Measurements from ENCODE around the gene TTC7B.
"Not testable (repeated sequence)": the region's sequence is repeated elsewhere in the genome, so short reads cannot be mapped to it uniquely, and the experiment has no call there.

TTC7B gene

GRCh38 chr14:90530523-90530922 is 285.7 kb downstream of the TTC7B start:
- Histone ChIP-seq H3K4me3 (ENCODE audit: low read length) (no peak overlapping the region), H3K4me1 (ENCODE audit: control insufficient read depth, insufficient read depth, low read length) (no peaks in the 10 kb centered on the region), H3K9me3 (ENCODE audit: control insufficient read depth, low read length) (no peaks in the 10 kb centered on the region), H3K9ac (ENCODE audit: low read length) (no peak overlapping the region), H3K36me3 (ENCODE audit: control insufficient read depth, insufficient read depth, low read length) (no peaks in the 10 kb centered on the region), H3K27me3 (ENCODE audit: control insufficient read depth, insufficient read depth, low read length) (no peaks in the 10 kb centered on the region)

GRCh38 chr14:90527978-90528377 is 288.3 kb downstream of the TTC7B start:
- Histone ChIP-seq H3K27me3 (ENCODE audit: control insufficient read depth, insufficient read depth, low read length) (no peaks in the 10 kb centered on the region), H3K36me3 (ENCODE audit: control insufficient read depth, insufficient read depth, low read length) (no peaks in the 10 kb centered on the region), H3K9ac (ENCODE audit: low read length) (no peak overlapping the region), H3K4me1 (ENCODE audit: control insufficient read depth, insufficient read depth, low read length) (peaks cover under 1% of the 10 kb centered on the region), H3K9me3 (ENCODE audit: control insufficient read depth, low read length) (no peaks in the 10 kb centered on the region), H3K4me3 (ENCODE audit: low read length) (no peak overlapping the region)

- not testable (repeated sequence) for H3K4me3 ChIP-seq (ENCODE audit: low read length); H3K4me1 ChIP-seq (ENCODE audit: control insufficient read depth, insufficient read depth, low read length); H3K9me3 ChIP-seq (ENCODE audit: control insufficient read depth, low read length); H3K27me3 ChIP-seq (ENCODE audit: control insufficient read depth, insufficient read depth, low read length); H3K36me3 ChIP-seq (ENCODE audit: control insufficient read depth, insufficient read depth, low read length); H3K9ac ChIP-seq (ENCODE audit: low read length)
Observed at GRCh38 chr14:90526536-90526935, 289.7 kb downstream of the TTC7B start.

DNA sequence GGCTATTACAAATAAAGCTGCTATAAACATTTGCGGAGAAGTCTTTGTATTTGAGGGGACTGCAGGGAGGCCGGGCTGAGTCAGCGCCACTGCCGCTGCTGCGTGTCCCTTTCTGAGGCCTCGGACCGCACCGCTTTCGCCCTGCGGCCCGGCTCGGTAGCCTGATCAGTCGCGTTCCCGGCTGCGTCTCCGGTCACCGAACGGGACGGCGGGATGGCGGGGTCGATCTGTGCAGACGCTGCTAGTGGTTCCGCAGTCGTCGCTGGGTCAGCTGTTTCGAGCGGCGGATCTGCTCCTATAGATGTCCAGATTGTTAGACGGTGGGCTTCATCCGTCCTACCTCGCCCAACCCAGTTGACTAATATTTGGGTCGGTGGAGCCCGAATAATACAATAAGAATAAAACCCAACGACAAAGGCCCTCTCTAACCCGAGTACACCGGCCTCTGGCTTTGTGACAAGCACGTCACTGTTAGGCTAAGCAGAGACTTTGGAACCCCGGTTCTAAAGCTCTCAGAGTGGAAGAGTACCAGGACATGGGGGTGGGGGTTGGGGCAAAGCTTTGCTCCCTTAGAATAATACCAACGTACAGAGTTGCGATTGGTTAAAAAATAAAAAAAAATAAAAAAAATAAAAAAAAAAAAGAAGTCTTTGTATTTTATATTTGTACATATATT is 290.7 kb downstream of the TTC7B start:
- not testable (repeated sequence) for H3K9ac ChIP-seq (ENCODE audit: low read length); H3K4me3 ChIP-seq (ENCODE audit: low read length); H3K9me3 ChIP-seq (ENCODE audit: control insufficient read depth, low read length); H3K4me1 ChIP-seq (ENCODE audit: control insufficient read depth, insufficient read depth, low read length); H3K36me3 ChIP-seq (ENCODE audit: control insufficient read depth, insufficient read depth, low read length); H3K27me3 ChIP-seq (ENCODE audit: control insufficient read depth, insufficient read depth, low read length)

GRCh38 chr14:90523961-90524875 is 292.0 kb downstream of the TTC7B start:
- Histone ChIP-seq H3K9me3 (ENCODE audit: control insufficient read depth, low read length) (no peaks in the 10 kb centered on the region), H3K27me3 (ENCODE audit: control insufficient read depth, insufficient read depth, low read length) (no peaks in the 10 kb centered on the region), H3K9ac (ENCODE audit: low read length) (no peak overlapping the region), H3K36me3 (ENCODE audit: control insufficient read depth, insufficient read depth, low read length) (no peaks in the 10 kb centered on the region), H3K4me3 (ENCODE audit: low read length) (no peak overlapping the region), H3K4me1 (ENCODE audit: control insufficient read depth, insufficient read depth, low read length) (peaks cover 5% of the 10 kb centered on the region)

DNA sequence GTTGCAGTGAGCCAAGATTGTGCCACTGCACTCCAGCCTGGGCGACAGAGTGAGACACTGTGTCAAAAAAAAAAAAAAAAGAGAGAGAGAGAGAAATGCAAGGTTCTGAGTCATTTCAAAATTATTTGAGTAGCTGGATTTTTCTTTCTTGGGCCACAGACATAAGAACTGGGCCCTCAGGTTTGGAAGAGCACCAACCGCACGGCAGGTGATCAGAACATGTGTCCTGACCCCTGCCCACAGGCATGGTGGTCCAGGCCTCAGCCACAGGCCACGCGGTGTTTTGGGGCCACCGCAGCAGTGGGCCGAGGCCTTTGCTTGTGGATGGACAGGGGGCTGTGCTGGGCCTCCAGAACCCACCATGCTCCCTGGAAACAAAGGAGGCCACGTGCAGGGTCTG is 292.7 kb downstream of the TTC7B start:
- peaks cover 12% of the 10 kb centered on the region for H3K4me1 ChIP-seq (ENCODE audit: control insufficient read depth, insufficient read depth, low read length)
- no peak overlapping the region for H3K4me3 ChIP-seq (ENCODE audit: low read length)
- H3K9ac ChIP-seq (ENCODE audit: low read length) = no peak overlapping the region
- no peaks in the 10 kb centered on the region for H3K9me3 ChIP-seq (ENCODE audit: control insufficient read depth, low read length)
- no peaks in the 10 kb centered on the region for H3K36me3 ChIP-seq (ENCODE audit: control insufficient read depth, insufficient read depth, low read length)
- H3K27me3 ChIP-seq (ENCODE audit: control insufficient read depth, insufficient read depth, low read length) = no peaks in the 10 kb centered on the region

DNA sequence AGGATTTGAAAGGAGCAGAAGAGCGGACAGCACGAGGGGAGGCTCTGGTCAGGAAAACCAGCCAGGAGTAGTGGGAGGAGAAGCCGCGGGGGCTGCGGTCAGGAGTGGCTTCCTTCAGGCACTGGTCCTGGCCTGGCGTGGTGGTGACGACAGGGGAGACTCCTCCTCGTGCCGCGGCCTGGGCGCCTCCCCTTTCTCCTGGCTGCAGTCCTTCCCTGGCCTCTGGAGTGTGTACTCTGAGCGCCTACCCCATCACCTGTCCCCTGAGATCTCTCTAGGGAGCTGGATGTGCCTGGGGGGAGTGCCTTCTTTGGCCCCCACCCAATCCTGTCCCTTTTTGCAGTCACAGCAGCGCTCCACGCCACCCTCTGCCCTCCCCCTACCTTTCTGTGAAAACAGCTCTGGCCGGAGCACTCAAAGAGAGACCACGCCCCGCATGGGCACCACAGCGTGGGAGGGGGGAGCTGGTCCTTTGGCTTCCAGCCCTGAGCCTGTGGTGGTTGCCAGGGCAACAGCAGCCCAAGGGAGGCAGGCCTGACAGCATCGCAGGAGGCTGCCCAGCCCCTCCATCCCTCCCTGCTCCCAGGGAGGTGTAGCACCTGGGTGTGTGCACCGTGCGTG is 293.5 kb downstream of the TTC7B start:
- H3K36me3 ChIP-seq (ENCODE audit: control insufficient read depth, insufficient read depth, low read length) = no peaks in the 10 kb centered on the region
- H3K9ac ChIP-seq (ENCODE audit: low read length) = peak overlapping the region; percentile 25
- H3K4me3 ChIP-seq (ENCODE audit: low read length) = no peak overlapping the region
- H3K9me3 ChIP-seq (ENCODE audit: control insufficient read depth, low read length) = no peaks in the 10 kb centered on the region
- no peaks in the 10 kb centered on the region for H3K27me3 ChIP-seq (ENCODE audit: control insufficient read depth, insufficient read depth, low read length)
- H3K4me1 ChIP-seq (ENCODE audit: control insufficient read depth, insufficient read depth, low read length) = peaks cover 21% of the 10 kb centered on the region

DNA sequence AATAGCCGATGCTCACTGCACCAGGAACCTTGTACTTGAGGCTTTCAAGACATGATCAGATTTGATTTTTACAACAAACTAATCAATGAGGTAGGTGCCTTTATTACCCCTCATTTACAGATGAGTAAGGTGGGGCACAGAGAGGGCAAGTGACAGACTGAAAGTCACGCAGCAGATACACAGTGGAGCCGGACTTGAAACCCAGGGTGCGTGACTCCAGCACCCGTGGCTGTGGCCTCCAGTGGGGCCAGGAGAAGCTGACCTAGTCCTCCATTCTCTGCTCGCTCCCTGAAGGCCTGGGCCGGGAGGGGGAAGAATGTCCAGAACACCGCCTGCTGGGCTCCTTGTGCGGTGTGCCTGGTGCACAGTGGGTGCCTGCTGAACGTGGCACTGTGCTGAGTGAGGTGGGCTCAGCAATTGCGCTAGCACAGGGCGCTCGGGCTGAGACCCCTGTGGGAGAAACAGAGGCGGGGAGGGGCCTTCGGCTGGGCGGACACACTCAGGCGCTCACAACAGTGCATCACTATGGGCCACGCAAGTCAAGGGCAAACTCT is 294.2 kb downstream of the TTC7B start:
- no peaks in the 10 kb centered on the region for H3K27me3 ChIP-seq (ENCODE audit: control insufficient read depth, insufficient read depth, low read length)
- H3K4me3 ChIP-seq (ENCODE audit: low read length) = no peak overlapping the region
- no peaks in the 10 kb centered on the region for H3K9me3 ChIP-seq (ENCODE audit: control insufficient read depth, low read length)
- H3K9ac ChIP-seq (ENCODE audit: low read length) = no peak overlapping the region
- no peaks in the 10 kb centered on the region for H3K36me3 ChIP-seq (ENCODE audit: control insufficient read depth, insufficient read depth, low read length)
- H3K4me1 ChIP-seq (ENCODE audit: control insufficient read depth, insufficient read depth, low read length) = peaks cover 27% of the 10 kb centered on the region

- no peaks in the 10 kb centered on the region for H3K27me3 ChIP-seq (ENCODE audit: control insufficient read depth, insufficient read depth, low read length)
- H3K9ac ChIP-seq (ENCODE audit: low read length) = no peak overlapping the region
- H3K4me3 ChIP-seq (ENCODE audit: low read length) = no peak overlapping the region
- no peaks in the 10 kb centered on the region for H3K9me3 ChIP-seq (ENCODE audit: control insufficient read depth, low read length)
- no peaks in the 10 kb centered on the region for H3K36me3 ChIP-seq (ENCODE audit: control insufficient read depth, insufficient read depth, low read length)
- H3K4me1 ChIP-seq (ENCODE audit: control insufficient read depth, insufficient read depth, low read length) = peaks cover 34% of the 10 kb centered on the region
Observed at GRCh38 chr14:90521084-90521929, 294.9 kb downstream of the TTC7B start.

- Histone ChIP-seq H3K4me3 (ENCODE audit: low read length) (no peak overlapping the region), H3K36me3 (ENCODE audit: control insufficient read depth, insufficient read depth, low read length) (no peaks in the 10 kb centered on the region), H3K4me1 (ENCODE audit: control insufficient read depth, insufficient read depth, low read length) (peaks cover 43% of the 10 kb centered on the region), H3K27me3 (ENCODE audit: control insufficient read depth, insufficient read depth, low read length) (no peaks in the 10 kb centered on the region), H3K9ac (ENCODE audit: low read length) (no peak overlapping the region), H3K9me3 (ENCODE audit: control insufficient read depth, low read length) (no peaks in the 10 kb centered on the region)
Observed at GRCh38 chr14:90520326-90520725, 295.9 kb downstream of the TTC7B start.

DNA sequence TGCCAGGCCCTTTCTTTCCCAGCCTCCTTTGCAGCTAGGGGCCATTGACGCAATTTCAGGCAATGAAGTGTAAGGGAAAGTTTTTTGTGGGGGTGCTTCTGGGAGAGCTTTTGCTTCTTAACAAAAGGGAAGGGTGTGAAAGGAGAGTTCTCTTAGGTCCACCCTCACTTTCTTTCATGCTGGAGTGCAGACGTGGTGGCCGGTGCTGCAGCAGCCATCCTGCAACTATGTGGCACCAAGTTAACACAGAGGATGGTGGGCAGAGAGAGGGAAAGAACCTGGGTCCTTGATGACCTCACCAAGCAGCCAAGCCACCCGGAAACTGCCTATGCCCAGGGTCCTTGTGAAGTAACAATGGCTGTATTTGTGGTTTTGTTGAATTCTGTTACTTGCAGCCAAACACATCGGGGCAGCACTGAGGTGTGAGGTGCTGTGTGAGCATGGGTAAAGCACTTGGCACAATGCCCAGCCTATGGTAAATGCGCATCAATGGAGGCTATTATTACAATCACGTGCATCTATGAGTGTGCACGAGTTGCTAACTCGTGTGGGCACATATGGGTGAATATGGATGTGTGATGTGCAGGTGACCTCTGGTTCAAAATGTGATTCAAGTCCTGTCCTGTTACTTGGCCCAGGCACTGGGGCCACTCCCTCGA is 296.8 kb downstream of the TTC7B start:
- no peaks in the 10 kb centered on the region for H3K27me3 ChIP-seq (ENCODE audit: control insufficient read depth, insufficient read depth, low read length)
- no peak overlapping the region for H3K9ac ChIP-seq (ENCODE audit: low read length)
- H3K4me3 ChIP-seq (ENCODE audit: low read length) = no peak overlapping the region
- no peaks in the 10 kb centered on the region for H3K36me3 ChIP-seq (ENCODE audit: control insufficient read depth, insufficient read depth, low read length)
- no peaks in the 10 kb centered on the region for H3K9me3 ChIP-seq (ENCODE audit: control insufficient read depth, low read length)
- peaks cover 43% of the 10 kb centered on the region for H3K4me1 ChIP-seq (ENCODE audit: control insufficient read depth, insufficient read depth, low read length)

Measured in mucosa of stomach (tissue), 1 donor.